SIG-M5 treated with dmso at 0.1 percent for 504 hours (cell line): ENCODE results near the gene EGLN3.

Source experiments
- DNase-seq: peaks from one replicate; lab custom pipeline; 2025; ENCODE audit not compliant: unreplicated experiment; lab: John Stamatoyannopoulos, UW

Gene EGLN3

DNA sequence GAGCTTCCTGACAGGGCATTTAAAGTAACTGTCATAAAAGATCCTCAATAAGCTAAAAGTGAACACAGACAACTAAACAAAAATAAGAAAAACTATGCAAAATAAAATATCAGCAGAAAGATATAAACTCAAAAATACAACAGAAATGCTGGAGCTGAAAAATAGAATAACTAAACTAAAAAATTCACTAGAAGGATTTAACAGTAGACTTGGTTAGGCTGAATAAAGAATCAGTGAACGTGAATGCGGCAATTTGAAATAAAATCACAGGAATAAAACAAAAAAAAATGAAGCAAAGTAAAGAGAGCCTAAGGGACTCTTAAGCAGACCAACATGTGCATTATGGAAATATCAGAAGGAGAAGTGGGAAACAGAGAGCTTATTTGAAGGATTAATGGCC is 74.6 kb downstream of the EGLN3 start:
- no peak for DNase-seq
